Measurements from ENCODE around the gene INHA. TPM values are rescaled to one million over a fixed set of nuclear protein-coding genes. Genes with fewer than 3 reads are reported as not detected.

Gene INHA
- total RNA-seq, 4 donors from 2014 or later: not detected

Small RNA genes lying within 50 kb of the gene (small RNA-seq; reads per million reads assigned to genes)
- gene MIR3132: 0 reads per million in 2 donors
- gene RN7SKP213: 0 to 0.06 reads per million in 2 donors

Other genes starting within 250 kb of the INHA start
- gene RESP18, start 239.6 kb upstream of the INHA start, total RNA-seq: not detected
- gene DNPEP, start 184.4 kb upstream of the INHA start, total RNA-seq: 100 to 1,000 TPM in 3 of 4 donors, 10 to 100 TPM in 1; 90.8 to 180 (median 177) TPM
- gene DES, start 153.9 kb upstream of the INHA start, total RNA-seq: 100 to 1,000 TPM in 2 of 4 donors, 10 to 100 TPM in 2; 82.0 to 574 (median 112) TPM
- gene SPEG, start 137.5 kb upstream of the INHA start, total RNA-seq: 10 to 100 TPM in 2 of 4 donors, 1 to 10 TPM in 2; 3.2 to 49.5 (median 10.2) TPM
- gene GMPPA, start 73.4 kb upstream of the INHA start, total RNA-seq: 10 to 100 TPM; 35.0 to 69.6 (median 38.9) TPM
- under 1 TPM in 1 of 4 donors, not detected in 3; 0.27 TPM for gene ASIC4, start 57.8 kb upstream of the INHA start, total RNA-seq
- 100 to 1,000 TPM in 1 of 4 donors, 10 to 100 TPM in 3; 19.0 to 122 (median 90.5) TPM for gene CHPF, start 28.5 kb upstream of the INHA start, total RNA-seq
- 10 to 100 TPM in 3 of 4 donors, 1 to 10 TPM in 1; 6.6 to 25.5 (median 13.9) TPM for gene TMEM198, start 28.3 kb upstream of the INHA start, total RNA-seq
- 10 to 100 TPM in 3 of 4 donors, 1 to 10 TPM in 1; 7.5 to 43.7 (median 21.2) TPM for gene OBSL1, start 771 bp upstream of the INHA start, total RNA-seq
- 10 to 100 TPM; 19.4 to 62.6 (median 51.5) TPM for gene STK11IP, start 25.5 kb downstream of the INHA start, total RNA-seq
- gene SLC4A3, start 55.3 kb downstream of the INHA start, total RNA-seq: 1 to 10 TPM in 1 of 4 donors, under 1 TPM in 1, not detected in 2; 0.57 to 8.1 TPM

Measured in Peyer's patch (tissue), 4 donors.